H1 (cell line): ENCODE measurements around the gene CAGE1. TPM values are rescaled to one million over a fixed set of nuclear protein-coding genes. Genes with fewer than 3 reads are reported as not detected.

Experiments
- BCL11A ChIP-seq, 2 experiments: IDR thresholded peaks; one replicate each; pipeline ENCODE4 v1.6.1; 2011; ENCODE audit warnings: low read depth in 2 of 2, low read length in 2 of 2, mild to moderate bottlenecking in 2 of 2
- CBX5 ChIP-seq: fragments of 300-800, 300-1000 bp; sonication (generic); IDR thresholded peaks from 2 replicates; pipeline ENCODE4 v1.7.1; 2016; ENCODE audit warnings: antibody characterized with exemption, low read length, low read depth
- GABPA ChIP-seq: IDR thresholded peaks from 2 replicates; pipeline ENCODE4 v1.6.1; 2011; ENCODE audit warnings: mild to moderate bottlenecking, low read length, moderate library complexity, borderline replicate concordance; ENCODE audit not compliant: insufficient read depth
- SRF ChIP-seq: IDR thresholded peaks from 2 replicates; pipeline ENCODE4 v1.6.1; 2011; ENCODE audit warnings: mild to moderate bottlenecking, low read depth, low read length, moderate library complexity
- polyA plus RNA-seq, 7 experiments: library from polyadenylated mRNA; depleted of rRNA in 3 of 7; stranded (reverse) in 5 of 7; unstranded in 2 of 7; fragments of >200 nt in 5 of 7; fragments of 200-250 nt in 2 of 7; gene quantifications; 1 replicate in 5 of 7; 2 replicates in 1 of 7; 4 replicates in 1 of 7; pipeline versions ENCODE4 v1.2.1 to v1.2.3, GENCODE V29; 2011 to 2013; ENCODE audit warnings: missing spikeins in 2 of 7, mixed read lengths in 2 of 7
- total RNA-seq: library from RNA; stranded (reverse); fragmentation: NEBNext Ultra II Directional; extraction: Animal tissue kit (Norgen Biotek cat#: 25700); gene quantifications from 2 replicates; pipeline ENCODE4 v1.2.1, GENCODE V29; 2021
- TF ChIP-seq, protein P1 (sequence below): IDR thresholded peaks from 2 replicates; pipeline ENCODE4 v1.6.1; 2011; ENCODE audit warnings: low read length, improper control_type of control experiment

The CAGE1 gene
- total and polyA plus RNA-seq, 2 of the 8 experiments (the other 6 are each of a cell fraction or from before 2014, with no cell fraction given): 0.09 TPM; not detected in 1

DNA sequence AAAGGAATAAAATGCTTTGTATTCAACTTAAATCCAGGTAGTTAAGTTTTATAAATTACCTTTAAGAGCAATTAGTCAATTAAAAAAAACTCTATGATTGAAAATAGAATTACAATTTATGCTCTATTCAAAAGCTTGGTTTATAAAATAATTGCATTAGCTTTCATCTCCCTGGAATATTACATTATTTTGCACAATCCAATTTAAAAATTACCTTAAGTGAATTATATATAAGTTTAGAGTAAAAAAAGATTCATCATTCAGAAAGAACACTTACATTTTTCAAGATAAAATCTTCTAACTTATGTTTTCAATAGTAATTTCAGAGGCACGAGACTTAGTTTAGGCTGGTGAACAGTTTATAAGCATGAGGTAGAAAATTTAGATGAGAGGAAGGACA, 91.4 kb downstream of the CAGE1 start (continued):
- no peak for TF ChIP-seq CBX5
- no peak for TF ChIP-seq SRF
- TF ChIP-seq BCL11A (IDR thresholded peaks at IDR 0.05; ENCODE audit: low read depth in 2 of 2, low read length in 2 of 2): no peak
- no peak for TF ChIP-seq GABPA
- TF ChIP-seq, protein P1, sequence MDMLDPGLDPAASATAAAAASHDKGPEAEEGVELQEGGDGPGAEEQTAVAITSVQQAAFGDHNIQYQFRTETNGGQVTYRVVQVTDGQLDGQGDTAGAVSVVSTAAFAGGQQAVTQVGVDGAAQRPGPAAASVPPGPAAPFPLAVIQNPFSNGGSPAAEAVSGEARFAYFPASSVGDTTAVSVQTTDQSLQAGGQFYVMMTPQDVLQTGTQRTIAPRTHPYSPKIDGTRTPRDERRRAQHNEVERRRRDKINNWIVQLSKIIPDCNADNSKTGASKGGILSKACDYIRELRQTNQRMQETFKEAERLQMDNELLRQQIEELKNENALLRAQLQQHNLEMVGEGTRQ: no peak
